ENCODE results near the gene FTO. TPM values are rescaled to one million over a fixed set of nuclear protein-coding genes. Genes with fewer than 3 reads are reported as not detected.

FTO gene
- total and polyA plus RNA-seq, 2 donors from 2014 or later = 22.3 to 116 TPM

DNA sequence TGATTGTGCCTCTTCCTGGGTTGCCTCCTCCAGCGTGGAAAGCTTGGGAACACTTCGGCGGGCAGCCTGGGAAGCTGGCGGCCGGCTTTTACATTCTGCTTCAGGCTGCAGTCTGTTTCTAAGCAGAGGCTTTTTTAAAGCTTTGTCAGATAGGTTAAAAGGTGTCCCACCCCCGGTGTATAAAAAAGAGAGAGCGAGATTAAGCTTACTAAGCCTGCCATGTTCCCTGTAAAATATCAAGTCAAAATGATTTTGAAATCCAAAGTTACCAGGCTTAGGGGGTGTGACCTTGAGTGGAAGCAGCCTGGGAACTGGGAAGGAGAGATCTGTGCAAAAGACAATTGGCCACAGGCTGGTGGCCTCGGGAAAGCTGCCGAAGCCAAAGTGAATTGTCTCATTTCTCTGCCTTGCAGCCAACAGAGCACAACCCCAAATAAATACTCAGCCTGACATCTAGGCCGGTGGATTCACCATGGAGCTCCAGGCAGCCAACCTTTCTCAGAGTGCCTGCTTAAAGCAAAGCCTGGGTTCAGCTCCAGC is 254.5 kb downstream of the FTO start:
- TF ChIP-seq, protein P1, sequence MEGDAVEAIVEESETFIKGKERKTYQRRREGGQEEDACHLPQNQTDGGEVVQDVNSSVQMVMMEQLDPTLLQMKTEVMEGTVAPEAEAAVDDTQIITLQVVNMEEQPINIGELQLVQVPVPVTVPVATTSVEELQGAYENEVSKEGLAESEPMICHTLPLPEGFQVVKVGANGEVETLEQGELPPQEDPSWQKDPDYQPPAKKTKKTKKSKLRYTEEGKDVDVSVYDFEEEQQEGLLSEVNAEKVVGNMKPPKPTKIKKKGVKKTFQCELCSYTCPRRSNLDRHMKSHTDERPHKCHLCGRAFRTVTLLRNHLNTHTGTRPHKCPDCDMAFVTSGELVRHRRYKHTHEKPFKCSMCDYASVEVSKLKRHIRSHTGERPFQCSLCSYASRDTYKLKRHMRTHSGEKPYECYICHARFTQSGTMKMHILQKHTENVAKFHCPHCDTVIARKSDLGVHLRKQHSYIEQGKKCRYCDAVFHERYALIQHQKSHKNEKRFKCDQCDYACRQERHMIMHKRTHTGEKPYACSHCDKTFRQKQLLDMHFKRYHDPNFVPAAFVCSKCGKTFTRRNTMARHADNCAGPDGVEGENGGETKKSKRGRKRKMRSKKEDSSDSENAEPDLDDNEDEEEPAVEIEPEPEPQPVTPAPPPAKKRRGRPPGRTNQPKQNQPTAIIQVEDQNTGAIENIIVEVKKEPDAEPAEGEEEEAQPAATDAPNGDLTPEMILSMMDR (IDR thresholded peaks at IDR 0.05; ENCODE audit: borderline replicate concordance, extremely low read depth, insufficient read depth) = no peak
- H3K4me3 ChIP-seq (ENCODE audit: low read length in 3 of 3) = no peak overlapping the region
- no peak overlapping the region for H3K27ac ChIP-seq (ENCODE audit: low read depth in 2 of 2, low read length in 2 of 2)
- H3K9ac ChIP-seq (ENCODE audit: low read length in 3 of 3) = no peak overlapping the region
- H3K36me3 ChIP-seq (ENCODE audit: control insufficient read depth in 2 of 3, insufficient read depth in 3 of 3, low read length in 3 of 3) = no peaks in the 10 kb centered on the region
- no peaks in the 10 kb centered on the region for H3K27me3 ChIP-seq (ENCODE audit: control insufficient read depth, insufficient read depth, low read length)
- FAIRE-seq (no peak), DNase-seq (no peak)
- intact Hi-C loops (cut with DNase I) = no loop called here
- H3K9me3 ChIP-seq (ENCODE audit: control insufficient read depth in 2 of 3, insufficient read depth in 1 of 3, low read length in 3 of 3) = no peaks in the 10 kb centered on the region
- no peaks in the 10 kb centered on the region for H3K4me1 ChIP-seq (ENCODE audit: control insufficient read depth in 2 of 3, insufficient read depth in 2 of 3, low read depth in 1 of 3, low read length in 3 of 3)

GRCh38 chr16:53960050-53960812 is 256.3 kb downstream of the FTO start:
- no peaks in the 10 kb centered on the region for H3K36me3 ChIP-seq (ENCODE audit: control insufficient read depth in 2 of 3, insufficient read depth in 3 of 3, low read length in 3 of 3)
- H3K4me1 ChIP-seq (ENCODE audit: control insufficient read depth in 2 of 3, insufficient read depth in 2 of 3, low read depth in 1 of 3, low read length in 3 of 3) = no peaks in the 10 kb centered on the region
- TF ChIP-seq, protein P1 (IDR thresholded peaks at IDR 0.05; ENCODE audit: borderline replicate concordance, extremely low read depth, insufficient read depth) = no peak
- no peak for FAIRE-seq
- no peak overlapping the region for H3K4me3 ChIP-seq (ENCODE audit: low read length in 3 of 3)
- peak in 1 of 5 donors; percentile 37 for DNase-seq
- H3K9me3 ChIP-seq (ENCODE audit: control insufficient read depth in 2 of 3, insufficient read depth in 1 of 3, low read length in 3 of 3) = no peaks in the 10 kb centered on the region
- no peaks in the 10 kb centered on the region for H3K27me3 ChIP-seq (ENCODE audit: control insufficient read depth, insufficient read depth, low read length)
- no peak overlapping the region for H3K9ac ChIP-seq (ENCODE audit: low read length in 3 of 3)
- no peak overlapping the region for H3K27ac ChIP-seq (ENCODE audit: low read depth in 2 of 2, low read length in 2 of 2)
- intact Hi-C loops (cut with DNase I) = no loop called here

GRCh38 chr16:53960954-53961616 is 257.1 kb downstream of the FTO start:
- DNase-seq (peak in 4 of 5 donors; percentile 63 to 93 (median 89)), FAIRE-seq (no peak)
- H3K36me3 ChIP-seq (ENCODE audit: control insufficient read depth in 2 of 3, insufficient read depth in 3 of 3, low read length in 3 of 3) = no peaks in the 10 kb centered on the region
- H3K4me1 ChIP-seq (ENCODE audit: control insufficient read depth in 2 of 3, insufficient read depth in 2 of 3, low read depth in 1 of 3, low read length in 3 of 3) = no peaks in the 10 kb centered on the region
- H3K27me3 ChIP-seq (ENCODE audit: control insufficient read depth, insufficient read depth, low read length) = no peaks in the 10 kb centered on the region
- intact Hi-C loops (cut with DNase I) = no loop called here
- H3K4me3 ChIP-seq (ENCODE audit: low read length in 3 of 3) = no peak overlapping the region
- H3K9me3 ChIP-seq (ENCODE audit: control insufficient read depth in 2 of 3, insufficient read depth in 1 of 3, low read length in 3 of 3) = no peaks in the 10 kb centered on the region
- TF ChIP-seq, protein P1 (IDR thresholded peaks at IDR 0.05; ENCODE audit: borderline replicate concordance, extremely low read depth, insufficient read depth) = no peak
- no peak overlapping the region for H3K27ac ChIP-seq (ENCODE audit: low read depth in 2 of 2, low read length in 2 of 2)
- H3K9ac ChIP-seq (ENCODE audit: low read length in 3 of 3) = no peak overlapping the region

Measured in kidney (tissue), 14 donors.